ENCODE data around the gene GREM1.

The GREM1 gene

DNA sequence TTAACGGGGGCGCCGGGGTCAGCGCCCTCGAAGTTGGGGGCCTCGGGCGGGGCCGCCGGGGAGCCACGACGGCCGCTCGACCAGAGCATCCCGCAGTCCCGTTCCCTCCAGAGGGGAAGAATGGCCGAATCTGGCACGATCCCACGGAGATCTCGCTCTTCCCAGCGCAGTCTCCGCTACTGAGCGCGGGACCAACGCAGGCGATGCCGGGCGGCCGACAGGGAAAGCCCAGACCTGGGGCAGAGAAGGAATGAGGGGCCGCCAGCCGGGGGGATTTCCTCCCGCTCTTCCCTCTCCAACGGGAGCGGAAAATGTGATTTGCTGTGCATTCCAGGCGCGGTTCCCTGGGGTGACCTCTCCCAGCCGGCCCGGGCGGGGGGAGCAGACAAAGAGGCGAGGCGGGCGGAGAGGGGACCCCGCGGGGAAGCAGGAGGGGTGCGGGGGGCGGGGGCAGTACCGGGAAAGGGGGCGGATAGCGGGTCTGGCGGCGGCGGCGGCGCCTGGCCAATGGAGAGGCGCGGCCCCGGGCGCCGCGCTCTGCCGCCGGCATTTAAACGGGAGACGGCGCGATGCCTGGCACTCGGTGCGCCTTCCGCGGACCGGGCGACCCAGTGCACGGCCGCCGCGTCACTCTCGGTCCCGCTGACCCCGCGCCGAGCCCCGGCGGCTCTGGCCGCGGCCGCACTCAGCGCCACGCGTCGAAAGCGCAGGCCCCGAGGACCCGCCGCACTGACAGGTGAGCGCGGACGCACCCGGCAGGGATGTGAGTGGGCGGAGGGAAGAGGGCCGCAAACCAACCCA lies at the start of gene GREM1:
TSS of gene GREM1 (plus strand) at position 579 of the 801 bp plus-strand sequence. CDS start 12,687 bp downstream, outside the sequence.
- DNase-seq: no peak

DNA sequence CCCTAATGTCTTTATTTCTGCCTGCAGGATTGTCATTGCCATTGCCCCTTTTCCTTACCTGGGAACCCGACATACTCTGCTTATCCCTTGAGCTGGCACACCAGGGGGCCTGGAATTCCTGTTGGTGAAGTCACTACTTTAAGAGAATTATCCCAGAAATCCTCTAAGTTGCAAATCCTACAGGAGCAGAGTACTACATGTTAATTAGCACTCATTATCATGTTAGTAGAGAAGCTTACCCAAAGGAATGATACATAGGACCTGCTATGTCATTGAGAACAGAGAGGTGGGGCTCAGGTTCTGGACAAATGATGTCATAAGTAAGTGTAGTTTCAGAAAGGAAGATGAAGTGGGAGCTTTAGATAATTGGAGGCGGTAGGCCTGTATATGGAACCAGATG lies 48.9 kb upstream of the GREM1 start:
- DNase-seq: no peak

DNA sequence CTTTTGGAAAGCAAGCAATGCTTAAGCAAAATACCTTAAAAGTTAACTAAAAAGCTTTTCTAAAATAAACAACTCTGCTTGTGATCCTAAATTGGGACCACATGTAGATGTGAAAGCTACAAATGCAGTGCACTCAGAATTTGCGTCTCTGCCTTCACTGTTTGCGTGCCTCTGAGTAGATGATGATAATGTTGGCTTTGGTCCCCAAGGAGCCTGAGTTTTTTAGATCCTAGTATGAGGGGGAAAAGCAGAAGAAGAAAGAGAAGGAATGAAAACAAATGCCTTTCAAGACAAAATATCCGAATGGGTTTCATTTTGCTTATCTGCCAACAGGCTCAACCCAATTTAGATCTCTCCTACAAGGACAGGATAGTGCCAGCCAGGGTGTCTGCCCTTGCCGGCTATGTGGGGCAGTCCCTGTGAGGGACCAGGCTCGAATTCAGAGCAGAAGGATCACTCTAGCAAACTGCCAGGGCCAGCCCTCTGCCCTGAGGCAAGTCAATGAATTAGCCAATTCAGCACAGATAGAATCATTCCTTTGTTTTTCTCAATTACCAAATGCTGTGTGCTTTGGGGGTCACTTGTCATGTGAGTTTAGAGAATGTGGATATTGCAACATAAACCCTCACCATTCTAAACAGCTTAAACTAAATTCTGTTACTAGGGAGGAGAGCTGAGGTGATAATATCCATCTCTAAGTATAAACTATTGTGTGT lies 47.8 kb upstream of the GREM1 start:
- no peak for DNase-seq

DNA sequence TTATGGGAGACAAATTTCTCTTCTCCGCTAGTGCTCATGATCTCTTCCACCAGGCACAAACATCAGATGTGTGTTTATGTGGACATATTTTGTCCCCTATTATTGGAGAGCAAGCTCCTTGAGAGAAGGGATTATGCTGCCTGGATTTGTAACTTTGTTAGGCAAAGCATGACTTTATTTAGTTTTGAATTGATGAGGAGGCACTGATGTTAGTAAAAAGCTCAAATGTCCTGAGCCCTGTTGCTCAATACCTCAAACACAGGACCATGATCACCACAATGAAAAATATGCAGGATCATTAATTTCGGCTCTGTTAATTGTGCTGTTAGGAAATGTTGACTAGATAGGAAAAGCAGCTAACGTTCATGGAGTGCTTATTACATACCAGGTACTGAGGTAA lies 47.2 kb upstream of the GREM1 start:
- no peak for DNase-seq

DNA sequence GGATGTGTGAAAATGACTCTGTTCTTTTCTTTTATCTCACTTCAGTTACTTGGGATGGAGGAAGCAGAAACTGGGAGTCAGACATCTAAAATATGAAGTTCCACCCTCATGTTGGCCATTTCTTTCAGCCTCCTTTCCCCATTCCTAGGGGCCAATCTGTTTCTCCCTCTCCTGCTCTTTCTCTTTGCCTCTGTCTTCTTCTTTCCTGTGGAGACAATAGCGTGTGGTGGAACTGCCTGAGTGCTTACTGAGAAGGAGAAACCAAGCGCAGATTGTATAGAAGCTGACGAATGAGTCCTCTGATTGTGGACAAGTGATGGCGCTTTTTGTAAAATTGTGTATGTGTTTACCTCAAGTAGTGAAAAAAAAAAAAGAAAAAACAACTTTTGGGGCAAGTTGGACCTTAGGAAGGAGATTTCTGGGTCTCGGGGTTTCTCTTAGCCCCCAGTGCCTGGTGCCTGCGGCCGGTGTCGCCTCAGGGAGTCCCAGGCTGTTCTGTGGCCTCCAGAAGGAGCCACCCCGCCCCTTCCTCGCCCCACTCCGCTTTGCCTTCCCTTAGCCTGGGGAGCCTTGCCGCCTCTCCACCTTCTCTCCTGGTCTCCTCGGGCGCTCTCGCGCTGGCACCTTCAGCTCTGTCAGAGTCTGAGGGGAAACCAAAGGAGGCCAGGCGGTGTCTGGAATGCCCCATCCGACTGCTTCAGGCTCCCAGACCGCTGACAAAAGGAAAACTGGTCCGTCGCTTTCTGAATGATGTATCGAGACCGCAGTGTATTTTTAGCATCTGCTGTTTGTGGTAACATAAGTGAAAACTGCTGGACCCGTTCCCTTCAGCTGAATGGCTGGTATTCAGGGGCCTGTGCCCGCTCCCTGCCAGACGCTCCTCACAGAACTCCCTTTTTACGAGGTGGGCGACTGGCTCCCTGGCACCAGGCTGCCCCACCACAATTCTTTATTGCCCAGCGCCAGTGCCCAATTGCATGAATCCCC lies 46.2 kb upstream of the GREM1 start:
- DNase-seq: no peak

DNA sequence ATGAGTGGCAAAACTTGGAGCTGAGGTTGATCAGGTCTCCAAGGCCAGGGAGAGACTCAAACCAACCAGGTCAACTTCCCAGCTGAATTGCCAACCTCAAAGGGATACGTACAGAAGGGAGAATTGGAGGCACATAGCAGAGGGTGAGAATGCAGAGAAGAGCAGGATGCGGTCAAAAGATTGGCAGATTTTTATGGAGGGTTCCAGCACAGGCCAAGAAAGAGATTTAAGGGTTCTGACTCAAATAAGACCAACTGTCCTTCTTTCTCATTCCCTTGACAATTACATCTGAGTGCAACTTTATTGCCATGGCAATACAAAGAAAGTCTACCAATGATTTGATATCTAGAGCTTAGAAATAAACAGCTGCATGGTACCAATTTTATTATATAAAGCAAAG lies 43.1 kb upstream of the GREM1 start:
- DNase-seq: no peak

DNA sequence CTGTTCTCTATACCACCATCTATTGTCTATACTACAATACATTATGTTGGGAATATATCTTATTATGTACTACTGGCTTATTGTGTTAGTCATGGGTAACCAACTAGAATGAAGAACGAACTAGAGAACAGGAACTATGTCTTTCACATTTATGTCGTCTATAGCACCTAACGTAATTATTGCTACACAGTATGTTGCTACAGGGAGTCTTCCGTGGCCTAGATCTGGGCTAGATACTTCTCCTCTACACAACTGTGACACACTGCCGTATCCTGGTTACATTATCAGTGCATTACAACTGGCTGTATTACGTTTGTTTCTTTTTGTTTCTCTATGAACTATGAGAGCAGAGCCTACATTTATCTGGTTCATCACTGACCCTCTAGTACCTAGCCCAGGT lies 42.3 kb upstream of the GREM1 start:
- DNase-seq: no peak

DNA sequence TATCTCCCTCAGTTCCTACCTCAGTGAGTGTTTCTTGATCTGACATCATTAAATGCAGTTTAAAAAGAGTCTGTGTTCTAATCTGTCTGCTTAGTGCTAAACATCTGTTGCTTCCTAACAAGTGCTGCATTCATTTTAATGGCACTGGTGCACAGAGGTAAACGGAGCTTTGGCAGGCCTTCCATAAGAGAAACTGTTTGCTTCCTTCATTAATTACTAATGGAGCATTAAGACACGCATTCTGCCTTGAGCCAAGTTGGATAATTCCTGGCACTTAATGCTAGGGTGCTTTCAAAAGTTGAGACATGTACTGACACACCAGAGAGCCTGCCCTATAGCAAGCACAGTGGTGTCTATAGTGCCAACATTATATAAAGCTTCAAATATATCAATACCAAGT lies 41.6 kb upstream of the GREM1 start:
- DNase-seq: no peak

DNA sequence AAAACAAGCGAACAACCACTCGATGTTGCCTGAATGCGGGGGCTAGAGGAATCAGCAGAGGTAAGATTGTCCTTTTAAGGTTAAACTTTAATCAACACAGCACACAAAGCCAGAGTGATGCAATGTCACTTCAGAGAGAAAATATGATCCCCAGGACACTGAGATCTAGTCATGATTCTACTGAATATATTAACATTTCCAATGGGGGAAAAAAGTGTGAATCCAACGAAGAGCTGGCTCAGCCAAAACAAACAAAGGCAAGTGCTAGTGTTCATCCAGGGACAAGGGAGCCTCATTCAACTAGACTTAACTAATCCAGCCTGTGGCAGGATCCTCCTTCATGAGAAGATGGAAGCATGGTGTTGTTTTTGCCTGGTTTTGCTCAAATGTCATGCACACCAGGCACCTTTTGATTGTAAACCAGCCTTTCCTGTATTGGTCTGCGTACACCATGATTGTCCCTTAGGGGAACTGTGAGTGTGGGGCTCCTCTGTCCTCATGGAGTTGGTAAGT lies 40.5 kb upstream of the GREM1 start:
- DNase-seq: no peak

DNA sequence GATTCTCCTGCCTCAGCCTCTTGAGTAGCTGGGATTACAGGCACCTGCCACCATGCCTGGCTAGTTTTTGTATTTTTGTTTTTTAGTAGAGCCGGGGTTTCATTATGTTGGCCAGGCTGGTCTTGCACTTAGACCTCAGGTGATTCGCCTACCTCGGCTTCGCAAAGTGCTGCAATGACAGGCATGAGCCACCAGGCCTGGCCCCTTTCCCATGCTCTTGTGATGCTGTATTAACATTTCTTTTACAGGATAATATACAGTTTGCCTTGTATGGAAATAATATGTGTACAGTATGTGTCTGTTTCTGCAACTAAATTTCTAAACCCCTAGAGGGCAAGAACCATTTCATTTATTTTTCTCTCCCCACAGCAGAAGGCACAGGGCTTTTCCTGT lies 38.5 kb upstream of the GREM1 start:
- DNase-seq: no peak

DNA sequence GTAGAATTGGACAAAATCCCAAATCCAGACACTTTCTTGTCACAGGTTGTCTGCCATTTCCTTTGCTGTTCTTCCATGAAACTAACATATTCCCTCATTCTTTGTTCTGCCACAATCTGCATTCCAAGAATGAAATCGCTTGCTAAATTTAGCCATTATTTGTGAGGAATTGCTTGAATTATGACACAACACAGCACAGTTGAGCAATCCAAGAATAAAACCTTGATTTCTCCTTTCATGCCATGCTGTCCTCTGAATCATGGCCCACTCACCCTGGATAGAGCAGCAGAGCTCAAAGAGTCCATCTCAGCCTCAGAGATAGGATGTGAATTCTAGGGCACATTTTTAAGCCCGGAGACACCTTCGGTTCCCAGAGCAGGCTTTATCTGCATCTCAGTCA lies 35.2 kb upstream of the GREM1 start:
- DNase-seq: no peak

DNA sequence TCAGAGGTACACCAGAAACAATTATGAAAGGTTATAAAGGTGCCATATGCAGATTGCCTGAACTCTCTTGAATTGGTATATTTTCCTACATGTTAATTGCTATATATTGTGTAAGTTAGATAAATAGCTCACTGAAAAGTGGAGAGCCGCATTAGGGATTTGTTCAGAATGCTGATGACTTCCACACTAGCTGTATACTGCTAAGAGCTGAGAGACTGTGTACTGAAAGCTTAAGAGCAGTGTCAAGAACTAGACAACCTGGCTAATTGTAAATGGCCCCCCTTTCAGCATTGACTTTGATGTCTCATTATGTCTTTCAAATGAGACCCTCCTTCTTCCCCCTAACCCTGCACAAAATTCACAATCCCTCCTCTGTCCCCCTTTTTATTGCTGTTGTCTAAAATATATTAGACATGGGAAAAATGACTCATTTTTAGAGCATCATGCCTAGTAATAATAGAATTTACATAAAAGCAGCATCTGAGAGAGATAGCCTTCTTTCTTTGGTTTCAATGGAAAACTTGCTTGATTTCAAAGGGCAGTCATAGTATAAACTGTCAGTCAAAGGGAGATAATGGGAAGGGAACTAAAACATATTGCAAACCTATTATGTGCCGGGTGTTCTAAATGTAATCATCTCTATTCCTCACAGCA lies 34.7 kb upstream of the GREM1 start:
- DNase-seq: no peak

DNA sequence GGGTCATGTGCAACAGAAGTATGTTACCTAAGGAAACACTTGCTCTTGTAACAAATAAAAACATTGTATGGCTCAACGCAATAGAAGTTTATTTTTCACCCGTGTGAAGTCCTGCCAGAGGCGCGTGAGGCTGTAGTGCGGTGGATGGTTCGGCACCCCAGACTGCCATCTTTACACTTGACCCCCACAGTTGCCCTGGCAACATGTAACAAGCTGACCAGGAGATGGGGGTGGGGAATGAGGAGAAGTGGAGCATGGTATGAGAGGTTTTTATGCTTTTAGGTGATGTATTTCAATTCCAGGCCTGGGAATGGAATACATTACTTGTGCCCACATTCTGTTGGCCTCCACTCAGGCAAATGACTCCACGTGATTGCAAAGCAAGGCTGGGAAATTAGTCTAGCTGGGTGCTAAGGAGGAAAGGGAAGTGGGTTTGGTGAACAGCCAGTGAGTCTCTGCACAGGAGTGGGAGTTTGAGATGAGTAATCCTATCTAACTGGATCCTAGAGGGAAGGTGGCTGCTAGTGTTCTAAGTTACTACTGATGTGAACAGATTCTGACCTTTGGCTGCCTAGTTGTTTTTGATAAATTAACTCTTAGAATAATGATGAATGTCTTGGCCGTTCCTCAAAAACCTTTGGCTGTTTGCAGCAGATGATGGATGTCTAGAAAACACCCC lies 33.8 kb upstream of the GREM1 start:
- no peak for DNase-seq

DNA sequence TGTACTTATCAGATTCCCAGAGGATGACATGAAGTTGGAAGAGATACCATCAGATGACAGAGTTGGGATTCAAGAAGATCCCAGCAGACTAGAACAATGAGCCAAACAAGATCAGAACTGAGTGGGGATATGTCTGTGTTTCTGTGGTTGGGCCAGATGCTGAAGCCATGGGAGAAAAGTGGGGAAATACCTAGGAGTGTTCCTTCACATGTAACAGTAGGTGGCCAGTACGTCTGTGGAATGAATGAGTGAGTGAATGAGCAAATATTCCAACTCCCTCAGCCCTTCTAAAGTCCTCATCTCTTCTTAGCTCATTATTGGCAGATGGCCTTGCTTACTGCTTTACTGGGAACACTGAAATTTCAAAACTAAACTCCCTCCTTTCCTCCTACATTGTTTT lies 32.2 kb upstream of the GREM1 start:
- no peak for DNase-seq

DNA sequence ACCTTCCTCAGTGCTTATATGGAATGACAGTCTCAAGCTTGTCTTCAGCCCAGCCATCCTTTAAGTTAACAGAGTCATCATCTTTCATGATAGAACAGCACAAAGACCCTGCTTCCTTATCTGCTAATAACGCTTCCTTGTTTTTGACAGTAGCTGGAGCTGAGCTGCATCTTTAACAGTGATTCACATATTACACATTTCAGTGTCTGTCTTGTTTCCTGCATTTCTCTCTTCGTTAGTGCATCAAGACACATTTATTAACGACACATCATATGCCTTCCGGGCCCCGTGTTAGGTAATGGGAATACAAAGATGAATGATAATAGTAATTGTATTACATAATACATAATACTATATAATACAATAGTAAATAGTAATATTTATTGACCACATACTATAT lies 30.2 kb upstream of the GREM1 start:
- no peak for DNase-seq

DNA sequence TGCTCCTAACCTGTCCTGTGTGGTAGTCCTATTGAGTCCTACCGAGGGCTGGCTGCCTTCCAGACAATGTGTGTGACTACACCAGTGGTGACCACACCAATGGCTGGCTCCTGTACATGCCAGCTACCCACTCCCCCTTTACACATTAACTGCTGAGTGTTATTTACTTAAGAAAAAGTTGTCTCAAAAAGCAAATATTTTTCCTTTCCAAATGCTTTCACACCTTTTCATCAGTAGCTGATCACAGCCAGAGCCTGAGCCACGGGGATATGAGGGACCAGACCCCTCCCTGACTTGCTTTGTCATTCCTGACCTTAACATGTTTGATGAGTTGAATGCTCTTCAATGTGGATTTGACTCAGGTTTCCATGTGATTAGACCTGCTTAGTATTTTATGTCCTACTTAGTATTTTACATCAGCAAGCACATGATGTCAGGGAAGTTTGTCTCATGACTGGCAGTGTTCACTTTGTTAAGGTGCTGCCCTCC lies 29.6 kb upstream of the GREM1 start:
- DNase-seq: no peak

DNA sequence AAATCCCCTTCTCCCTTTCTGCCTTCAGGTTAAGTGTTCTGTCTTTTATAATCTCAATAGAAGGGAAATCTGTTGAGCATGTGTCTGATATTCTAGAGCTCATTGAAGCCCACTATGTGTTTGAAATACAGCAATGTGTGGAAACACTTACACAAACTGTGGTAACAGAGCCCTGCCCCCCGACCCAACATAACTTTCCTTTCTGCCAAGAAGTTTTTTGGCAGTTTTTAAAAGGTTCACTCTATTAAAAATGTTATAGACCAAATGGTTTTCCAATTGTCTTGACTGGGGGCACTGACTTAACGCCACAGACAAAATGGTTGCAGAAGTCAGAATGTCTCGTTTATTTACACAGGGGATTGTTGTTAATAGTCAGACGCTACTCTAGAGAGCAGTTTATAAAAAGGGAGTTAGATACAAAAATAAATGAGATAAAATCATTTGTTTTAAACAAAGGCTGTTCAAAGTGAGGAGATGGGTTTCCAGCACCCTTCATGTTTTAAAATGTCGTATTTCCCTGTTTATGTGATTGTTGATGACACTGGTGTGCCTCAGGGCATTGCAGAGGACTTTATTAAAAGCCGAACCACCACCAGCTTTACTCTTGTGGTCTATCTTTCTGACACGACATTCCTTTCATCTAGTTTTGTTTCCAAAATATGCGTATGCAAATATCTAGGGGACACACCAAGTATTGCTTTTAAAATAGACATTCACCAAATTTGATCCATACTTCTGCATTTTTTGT lies 26.7 kb upstream of the GREM1 start:
- no peak for DNase-seq

DNA sequence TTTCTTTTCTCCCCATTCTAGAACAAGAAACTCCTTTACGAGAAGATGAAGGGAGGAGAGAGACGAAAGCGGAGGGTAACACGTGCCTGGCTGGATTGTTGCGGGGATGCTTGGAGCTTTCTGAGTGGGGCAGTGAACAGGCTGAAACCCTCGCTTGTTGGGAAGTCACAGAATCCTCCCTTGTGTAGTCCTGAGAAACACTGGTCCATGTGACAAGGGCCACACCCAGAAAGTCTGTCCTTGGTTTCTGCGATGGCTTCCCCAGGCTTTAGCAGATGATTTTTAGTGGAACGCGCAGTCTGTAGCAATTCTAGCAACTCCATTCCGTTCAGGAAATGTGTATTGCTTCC lies 26.1 kb upstream of the GREM1 start:
- no peak for DNase-seq

DNA sequence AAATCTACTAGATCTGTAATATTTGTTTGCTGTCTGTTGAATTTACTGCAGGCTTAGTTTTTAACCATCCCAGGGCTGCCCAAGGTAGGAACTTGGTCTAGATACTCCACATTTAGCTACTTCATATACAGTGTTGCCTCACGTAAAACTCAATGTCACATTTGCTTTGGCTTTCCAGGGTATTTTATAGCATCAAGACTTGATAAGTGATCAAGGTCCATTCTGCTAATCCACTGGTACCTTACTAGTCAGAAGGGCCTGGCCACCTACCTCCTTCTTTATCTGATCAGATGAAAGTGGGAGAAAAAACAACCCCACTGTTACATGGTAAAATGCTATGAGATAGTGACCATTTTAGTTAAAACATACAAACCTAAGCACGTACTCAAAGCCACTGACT lies 25.5 kb upstream of the GREM1 start:
- no peak for DNase-seq

DNA sequence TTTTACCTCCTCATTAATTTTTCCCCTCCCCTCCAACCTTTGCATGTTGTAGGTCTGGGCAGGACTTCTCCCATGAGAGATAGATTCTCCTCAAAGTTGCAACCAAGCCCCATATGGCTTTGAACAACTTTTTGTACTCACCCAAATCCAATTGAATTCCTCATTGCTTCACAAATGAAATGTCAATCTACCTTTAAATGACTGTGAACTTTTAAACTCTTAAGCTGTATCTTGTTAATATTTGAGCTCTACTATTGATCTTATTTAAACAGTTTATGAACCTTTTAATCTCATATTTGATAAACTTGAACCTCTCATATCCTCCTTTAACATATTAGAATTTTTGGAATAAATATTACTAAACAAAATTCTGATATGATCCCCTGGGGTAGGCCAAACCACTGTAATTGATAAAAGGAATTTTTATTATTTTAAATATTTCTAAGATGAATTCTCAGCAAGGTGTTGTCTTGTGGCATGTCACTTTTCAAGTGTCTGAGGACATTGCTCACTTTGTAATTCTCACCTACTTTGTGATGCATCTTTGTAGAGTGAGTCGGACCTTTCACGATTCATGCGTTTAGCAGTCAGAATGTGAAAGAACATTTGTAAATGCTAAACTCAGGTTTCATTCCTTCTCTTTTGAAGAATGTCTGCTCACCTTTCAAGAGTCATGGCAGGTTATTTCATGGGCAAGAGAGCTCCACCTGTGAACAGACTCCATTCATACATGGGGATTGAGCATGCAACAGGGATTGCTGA lies 23.4 kb upstream of the GREM1 start:
- DNase-seq: no peak
